GM21367 (cell line): Measurements from ENCODE around the gene TMEM132A.
"Not testable (repeated sequence)": the region's sequence is repeated elsewhere in the genome, so short reads cannot be mapped to it uniquely, and the experiment has no call there.

Experiments used
- ATAC-seq: cut with Tn5 transposase; IDR thresholded peaks from one replicate; pipeline ENCODE4 v1.9.1; 2021; ENCODE audit not compliant: unreplicated experiment

TMEM132A gene

GRCh38 chr11:60905551-60906113 is 18.6 kb upstream of the TMEM132A start:
- ATAC-seq, result no peak

DNA sequence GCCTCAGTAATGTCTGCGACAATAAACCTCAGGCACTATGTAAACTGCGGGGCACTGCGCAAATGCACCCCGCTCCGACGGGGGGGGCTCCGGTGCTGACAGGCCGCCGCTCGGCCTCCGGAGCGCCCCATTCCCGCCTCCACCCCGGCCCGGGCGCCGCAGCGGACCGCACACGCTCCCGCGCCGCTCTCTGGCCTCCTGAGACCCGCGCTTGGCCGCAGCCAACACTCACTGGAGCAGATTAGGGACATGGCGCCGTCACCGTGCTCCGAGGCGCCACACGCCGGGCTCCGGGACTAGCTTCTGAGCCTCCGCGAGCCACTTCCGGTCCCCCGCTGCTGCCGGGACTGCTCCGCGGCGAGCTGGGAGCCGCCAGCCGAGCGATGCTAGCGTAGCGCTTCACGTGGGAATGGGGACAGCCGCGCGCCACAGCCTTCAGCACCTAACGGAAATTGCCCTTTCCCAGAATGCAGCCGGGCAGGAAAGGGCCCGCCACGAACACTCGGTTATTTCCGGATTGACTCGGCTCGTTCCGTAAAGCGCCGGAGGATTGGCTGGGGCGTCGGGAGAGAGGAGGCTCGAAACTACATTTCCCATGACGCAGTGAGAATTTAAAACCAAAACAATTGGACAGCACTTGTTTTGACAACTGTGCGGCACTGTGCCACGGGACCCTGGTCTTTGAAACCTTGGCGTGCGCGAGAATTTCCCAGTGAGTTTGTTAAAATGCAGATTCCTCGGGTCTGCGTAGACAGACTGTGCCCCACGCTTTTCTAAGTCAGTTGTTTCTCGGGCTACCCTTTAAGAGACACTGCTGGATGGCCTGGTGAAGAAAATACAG is 17.9 kb upstream of the TMEM132A start, which contains the start of gene PRPF19:
PRPF19 (minus strand) TSS at position 454 of the 841 bp plus-strand sequence; CDS start at position 251, 203 bp downstream.
- ATAC-seq, result peak; percentile 71

- ATAC-seq, result no peak
Measured at GRCh38 chr11:60908803-60909202, 15.5 kb upstream of the TMEM132A start.

- ATAC-seq, result not testable (repeated sequence)
Measured at GRCh38 chr11:60909680-60910280, 14.5 kb upstream of the TMEM132A start.

DNA sequence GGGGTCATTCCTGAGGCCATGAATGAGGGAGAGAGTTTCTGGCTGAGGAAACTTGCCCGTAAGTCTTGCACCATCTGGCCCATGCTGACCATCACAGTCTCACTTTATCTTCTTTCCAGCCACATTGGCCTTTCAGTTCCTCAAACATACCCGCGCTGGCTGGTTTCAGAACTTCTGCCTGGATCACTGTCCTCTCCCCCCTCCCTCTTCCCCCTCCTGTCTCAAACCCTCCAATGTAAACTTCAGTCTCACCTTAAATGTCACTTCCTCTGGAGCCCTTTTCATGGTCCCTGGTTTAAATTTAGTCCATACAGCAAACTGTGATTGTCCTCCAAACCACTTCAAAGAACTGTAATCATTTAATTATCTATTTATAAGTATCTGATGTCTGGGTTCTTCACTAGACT is 14.0 kb upstream of the TMEM132A start:
- ATAC-seq, result peak; percentile 29

DNA sequence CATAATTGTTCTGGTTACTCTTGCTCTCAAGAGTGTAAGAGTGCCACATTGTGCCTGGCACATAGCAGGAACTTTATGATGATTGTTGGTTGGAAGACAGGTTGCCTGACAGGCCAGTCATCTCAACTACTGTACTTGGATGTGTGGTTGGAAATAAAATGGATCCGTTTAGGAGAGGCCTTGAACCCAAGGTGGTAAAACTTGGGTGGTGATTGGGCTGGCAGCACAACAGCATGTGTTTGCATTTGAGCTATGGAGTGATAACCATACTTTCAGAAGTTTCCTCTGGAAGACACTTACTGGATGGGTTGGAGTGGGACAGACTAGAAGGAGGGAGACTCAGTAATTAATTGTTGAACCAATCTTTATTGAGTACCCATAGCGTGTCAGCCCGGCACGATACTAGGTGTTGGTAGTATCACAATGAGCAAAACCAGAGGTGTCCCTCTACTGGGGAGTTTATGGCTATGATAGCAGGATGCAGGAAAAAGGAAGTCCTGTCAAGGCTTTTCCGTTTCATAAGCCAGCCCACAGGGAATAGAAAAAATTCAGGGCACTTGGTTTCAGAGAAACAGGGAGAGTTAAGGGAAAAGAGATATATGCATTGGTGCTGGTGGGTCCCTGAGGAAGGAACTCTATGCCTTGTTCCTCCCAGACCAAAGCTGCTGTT is 13.4 kb upstream of the TMEM132A start:
- no peak for ATAC-seq

GRCh38 chr11:60912223-60912850 is 11.9 kb upstream of the TMEM132A start:
- ATAC-seq, result no peak

DNA sequence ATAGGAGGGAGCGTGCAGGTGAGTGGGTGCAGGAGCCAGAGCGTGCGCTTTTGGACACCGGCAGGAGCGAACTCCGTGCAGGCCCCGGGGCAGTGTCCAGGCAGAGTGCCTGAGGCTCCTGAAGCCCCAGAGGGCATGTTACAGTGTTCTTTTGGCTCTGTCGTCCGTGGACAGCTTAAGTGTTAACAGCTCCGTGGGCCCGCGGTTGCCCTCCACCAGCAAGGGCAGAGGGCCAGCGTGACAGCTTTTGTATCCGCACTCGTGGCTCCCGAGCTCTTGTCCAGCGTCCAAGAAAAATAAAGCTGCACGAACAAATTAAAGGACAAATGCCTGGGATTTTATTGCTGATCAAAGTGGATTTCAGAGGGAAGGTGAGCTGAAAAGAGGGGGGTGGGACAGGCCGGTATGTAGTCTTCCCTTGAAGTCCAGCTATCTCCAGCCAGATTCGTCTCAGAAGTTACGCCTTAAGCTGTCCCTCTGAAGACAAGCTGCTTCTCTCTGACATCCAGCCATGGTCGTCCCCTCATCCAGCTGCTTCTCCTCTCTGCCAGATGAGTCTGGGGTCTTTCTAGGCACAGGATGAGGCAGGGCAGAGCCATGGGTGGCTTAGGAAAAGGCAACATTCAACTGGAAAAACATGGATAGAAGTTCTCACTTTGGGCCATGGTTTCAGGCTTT is 11.3 kb upstream of the TMEM132A start:
- ATAC-seq, result no peak

DNA sequence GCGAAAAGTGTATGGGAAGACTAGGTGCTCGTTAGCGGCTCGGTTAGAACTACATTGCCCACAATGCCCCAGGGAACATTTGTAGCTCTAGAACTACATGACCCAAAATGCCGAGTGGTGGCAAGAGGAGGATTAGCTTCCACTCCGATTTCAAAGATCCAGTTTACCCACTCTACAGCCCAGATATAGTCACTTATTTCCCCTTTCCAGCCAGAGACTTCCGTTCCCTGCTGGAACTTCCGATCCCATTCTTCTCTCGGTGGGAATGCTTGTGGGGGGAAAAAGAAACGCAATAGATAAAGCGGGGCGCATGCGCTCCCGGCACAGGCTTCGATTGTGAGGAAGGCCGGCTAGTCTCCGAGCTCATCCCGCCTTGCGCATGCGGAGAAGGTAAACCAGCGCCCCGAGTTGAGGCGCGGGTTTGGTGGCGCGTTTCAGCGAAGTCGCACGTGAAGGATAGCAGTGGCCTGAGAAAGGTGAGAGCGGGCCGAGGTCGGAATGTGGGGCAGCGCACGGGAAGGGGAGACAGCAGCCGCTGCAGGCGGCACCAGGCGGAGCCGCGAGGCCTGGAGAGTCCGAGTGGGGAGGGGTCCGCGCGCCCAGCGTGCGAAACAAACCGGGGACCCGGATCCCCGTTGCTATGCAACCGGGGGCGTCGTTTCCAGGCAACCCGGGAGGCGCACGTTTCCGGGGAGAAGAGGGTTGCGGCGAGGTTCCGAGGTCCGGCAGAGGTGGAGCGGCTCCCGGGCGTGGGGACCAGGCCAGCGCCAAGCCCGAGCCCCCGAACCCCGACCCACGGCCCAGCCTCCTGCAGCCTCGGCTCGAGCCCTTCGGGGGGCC is 10.2 kb upstream of the TMEM132A start, which contains the start of gene TMEM109:
TMEM109 (plus strand) TSS at position 366 of the 840 bp plus-strand sequence. CDS start 5,536 bp downstream, outside the sequence.
- peak; percentile 36 for ATAC-seq

GRCh38 chr11:60914633-60915247 is 9.5 kb upstream of the TMEM132A start:
- ATAC-seq, result no peak

GRCh38 chr11:60915248-60915914 is 8.9 kb upstream of the TMEM132A start:
- no peak for ATAC-seq

DNA sequence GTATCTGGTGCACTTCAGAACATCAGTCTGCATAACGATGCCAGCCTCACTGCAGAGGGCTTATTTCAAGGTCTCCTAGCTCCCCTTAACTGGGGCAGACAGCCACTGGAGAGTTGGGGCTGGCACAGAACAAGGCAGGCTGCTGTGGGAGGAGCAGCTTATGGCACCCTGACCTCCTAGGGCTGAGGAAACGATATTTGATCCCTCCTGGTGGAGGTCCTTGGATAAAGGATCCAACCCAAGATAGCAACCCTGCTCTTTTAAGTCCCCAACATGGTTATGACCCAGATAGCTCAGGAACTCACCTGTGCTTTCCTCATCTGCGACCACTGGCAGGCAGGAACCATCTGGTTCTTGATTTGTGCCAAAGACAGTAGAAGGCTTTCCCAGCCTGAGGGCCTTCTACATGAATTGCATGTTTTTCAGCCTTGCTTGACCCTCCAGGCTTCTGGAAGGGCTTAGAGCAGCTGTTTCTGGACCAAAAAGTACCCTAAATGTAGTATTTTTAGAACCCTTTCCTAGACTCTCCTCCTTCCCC is 7.5 kb upstream of the TMEM132A start:
- no peak for ATAC-seq

DNA sequence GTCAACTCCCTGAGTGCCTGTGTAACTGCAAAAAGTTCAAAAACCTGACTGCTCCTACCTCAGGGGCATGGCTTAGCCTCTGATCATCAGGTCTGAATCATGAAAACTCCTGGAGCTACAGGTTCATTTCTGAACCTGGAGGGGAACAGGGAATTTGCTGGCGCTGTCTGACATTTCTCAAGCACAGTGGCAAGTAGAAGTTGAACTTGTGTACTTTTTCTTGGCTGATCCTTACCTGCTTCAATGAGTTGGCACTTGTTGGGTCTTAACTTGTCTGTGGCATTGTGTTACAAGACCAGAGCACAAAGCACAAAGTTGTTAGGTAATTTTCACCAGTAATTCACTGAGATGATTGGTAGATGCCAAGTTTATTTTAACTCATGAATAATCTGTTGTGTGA is 7.0 kb upstream of the TMEM132A start:
- no peak for ATAC-seq

- ATAC-seq, result no peak
Measured at GRCh38 chr11:60918251-60918938, 5.9 kb upstream of the TMEM132A start.

DNA sequence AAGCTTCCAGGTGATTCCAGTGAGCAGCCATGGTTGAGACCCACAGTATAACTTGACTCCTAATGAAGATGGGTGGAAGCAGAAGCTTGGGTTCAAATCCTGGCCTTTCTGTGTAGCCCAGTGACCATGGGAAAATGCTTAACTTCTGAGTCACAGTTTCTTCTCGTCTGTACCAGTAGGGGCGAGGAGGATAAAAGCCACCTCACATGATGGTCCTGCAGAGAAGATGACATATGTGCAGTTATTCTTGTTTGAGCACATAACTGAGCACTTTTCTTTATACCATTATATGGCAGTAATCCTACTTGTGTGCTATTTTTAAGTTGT is 5.4 kb upstream of the TMEM132A start:
- ATAC-seq, result no peak

DNA sequence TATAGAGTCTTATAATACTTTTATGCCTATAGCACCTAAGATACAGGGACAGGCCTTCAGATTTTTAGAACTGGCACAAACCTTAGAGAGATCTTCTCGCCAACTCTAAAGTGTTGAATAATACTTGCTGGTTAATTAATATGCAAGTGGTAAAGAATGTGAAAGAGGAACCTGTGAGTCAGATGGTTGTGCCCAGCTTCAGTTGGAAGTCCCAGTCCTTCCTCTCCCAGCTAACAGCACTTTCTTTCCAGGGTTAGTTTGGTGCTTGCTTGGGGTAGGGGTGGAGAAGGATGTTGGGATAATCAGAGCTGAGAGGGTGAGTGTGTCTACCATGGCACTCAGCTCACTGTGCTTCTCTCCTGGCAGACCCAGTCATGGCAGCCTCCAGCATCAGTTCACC is 4.9 kb upstream of the TMEM132A start:
- ATAC-seq, result no peak

DNA sequence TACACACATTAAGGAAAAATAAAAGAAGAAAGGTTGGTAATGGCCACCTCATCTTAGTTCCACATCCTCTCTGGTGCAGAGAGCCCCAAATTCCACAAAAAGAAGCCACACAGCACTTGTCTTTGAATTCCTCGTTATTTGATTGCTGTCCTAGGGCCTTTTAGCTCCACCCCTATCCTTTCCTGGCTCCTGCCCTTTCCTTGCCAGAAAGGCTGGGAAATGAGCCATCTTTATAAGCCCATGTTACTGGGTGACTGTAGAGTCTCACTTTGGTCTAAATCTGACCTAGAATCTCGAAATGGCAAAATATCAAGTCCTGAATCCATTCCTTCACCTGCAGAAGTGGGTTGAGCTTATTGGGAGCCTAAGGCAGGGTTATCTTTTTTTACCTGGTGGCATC is 4.3 kb upstream of the TMEM132A start:
- ATAC-seq, result no peak

- ATAC-seq, result no peak
Measured at GRCh38 chr11:60921259-60921658, 3.0 kb upstream of the TMEM132A start.
